GDM1 (cell line): ENCODE measurements around the gene ADRA2B.
"Not testable (repeated sequence)": the region's sequence is repeated elsewhere in the genome, so short reads cannot be mapped to it uniquely, and the experiment has no call there.

Experiments
- DNase-seq: peaks from one replicate; lab custom pipeline; 2025; lab: John Stamatoyannopoulos, UW

The ADRA2B gene

DNA sequence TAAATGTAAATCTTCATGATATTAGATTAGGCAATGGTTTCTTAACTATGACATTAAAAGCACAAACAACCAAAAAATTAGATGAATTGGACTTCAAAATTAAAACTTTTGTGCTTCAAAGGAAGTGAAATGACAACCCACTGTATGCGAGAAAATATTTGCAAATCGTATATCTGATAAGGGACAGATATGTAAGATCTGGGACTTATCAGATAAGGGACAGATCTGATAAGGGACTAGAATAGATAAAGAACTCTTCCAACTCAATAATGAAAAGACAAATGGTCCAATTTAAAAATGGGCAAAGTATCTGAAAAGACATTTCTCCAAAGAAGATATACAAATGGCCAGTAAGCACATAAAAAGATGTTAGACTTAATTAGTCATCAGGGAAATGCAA, 29.2 kb downstream of the ADRA2B start:
- DNase-seq = no peak

DNA sequence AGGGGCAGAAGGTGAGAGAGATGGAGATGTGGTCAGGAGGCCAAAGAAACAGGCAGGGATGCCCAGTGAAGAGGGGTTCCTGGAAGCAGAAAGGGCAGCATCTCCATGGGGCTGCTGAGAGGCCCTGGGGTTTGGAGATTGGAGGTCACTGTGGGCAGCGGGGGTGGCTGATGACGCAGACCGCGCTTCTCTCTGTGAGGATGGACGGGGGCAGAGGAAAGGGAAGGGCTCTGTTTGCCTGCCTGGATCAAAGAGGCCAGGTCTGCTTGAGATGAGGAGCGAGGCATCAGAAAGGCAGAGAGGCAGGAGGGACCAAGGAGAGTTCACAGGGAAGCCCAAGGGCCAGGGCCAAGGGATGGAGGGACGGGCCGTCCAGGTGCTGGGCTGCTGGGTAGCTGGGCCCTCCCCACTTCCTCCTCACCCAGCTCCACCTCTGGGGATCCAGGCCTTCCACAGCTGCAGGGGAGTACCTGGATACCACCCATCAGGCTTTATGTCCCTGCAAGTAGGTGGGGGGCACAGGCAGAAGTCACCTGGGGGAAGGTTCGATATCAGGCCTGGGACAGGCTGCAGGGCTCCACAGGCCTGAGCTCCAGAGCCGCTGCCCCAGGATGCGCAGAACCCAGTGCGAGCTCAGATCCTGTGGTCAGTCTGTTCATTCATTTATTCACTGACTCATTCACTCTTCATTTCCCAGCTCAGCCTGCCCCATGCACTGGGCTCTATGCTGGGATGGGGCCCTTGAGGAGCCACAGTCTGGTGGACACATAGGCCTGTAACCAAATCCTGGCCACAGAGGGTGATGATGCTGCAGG, 30.6 kb downstream of the ADRA2B start:
- no peak for DNase-seq

DNA sequence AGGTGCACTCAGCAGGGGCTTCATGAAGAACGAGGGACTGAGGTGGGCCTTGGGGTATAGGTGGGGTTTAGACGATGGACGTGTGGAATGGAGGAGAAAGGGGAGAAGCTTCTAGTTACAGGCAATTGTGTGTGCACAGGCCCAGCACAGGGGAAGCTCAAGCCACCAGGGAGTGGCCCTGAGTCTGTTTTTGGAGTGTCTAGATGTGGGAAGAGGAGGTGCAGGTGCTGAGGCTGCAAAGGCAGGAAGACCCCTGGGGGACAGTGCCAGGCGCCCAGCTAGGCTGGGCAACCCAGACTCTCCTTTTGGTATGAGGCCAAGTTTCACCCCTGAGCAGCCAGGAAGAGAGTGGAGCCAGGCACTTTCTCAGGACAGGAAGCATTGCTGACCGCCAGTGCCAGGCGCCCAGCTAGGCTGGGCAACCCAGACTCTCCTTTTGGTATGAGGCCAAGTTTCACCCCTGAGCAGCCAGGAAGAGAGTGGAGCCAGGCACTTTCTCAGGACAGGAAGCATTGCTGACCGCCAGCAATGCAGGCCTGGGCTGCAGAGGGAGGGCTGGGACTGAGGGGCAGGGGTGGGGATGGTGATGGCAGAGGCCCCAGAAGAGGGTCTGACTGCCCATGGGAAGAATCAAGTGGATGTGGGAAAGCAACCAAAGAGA, 31.4 kb downstream of the ADRA2B start:
- DNase-seq = not testable (repeated sequence)

DNA sequence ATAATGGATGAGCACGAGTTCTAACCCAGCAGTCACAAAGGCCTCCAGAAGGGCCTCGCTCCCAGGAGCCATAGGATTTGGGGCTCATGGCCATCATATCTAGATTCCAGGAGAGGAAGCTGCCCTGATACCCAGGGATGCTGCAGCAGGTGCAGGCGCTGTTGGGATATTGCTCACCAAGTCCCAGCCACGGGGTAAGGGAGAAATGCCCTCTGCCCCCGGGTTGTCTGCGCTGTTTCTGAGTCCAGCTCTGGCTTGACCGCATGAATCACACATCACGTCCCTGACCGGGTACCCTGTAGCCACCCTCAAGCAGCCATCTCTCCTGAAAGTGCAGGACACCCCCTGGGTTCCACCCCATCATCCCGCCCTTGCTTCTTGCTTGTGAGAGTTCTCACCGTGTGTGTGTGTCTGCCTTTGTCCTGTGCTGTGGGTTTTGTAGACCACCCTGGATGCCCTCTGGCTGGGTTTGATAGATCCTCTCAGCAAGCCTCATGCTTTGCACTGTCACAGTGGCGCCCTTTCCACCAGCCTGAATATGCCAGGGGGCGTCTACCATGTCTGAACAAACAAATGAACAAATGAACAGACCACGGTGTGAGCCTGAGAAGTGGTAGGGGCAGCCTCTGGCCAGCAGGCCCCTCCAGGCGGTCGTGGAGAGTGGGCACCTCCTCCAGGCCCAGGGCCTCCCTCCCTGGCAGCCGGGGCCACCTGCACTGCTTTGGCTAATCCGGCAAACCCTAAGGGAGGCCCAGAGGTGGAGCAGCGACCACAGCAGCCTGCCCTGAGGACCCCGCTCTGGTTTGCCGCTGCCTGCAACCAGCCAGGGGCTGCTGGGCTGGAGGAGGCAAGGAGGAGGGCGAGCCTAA, 32.1 kb downstream of the ADRA2B start:
- DNase-seq = no peak

DNA sequence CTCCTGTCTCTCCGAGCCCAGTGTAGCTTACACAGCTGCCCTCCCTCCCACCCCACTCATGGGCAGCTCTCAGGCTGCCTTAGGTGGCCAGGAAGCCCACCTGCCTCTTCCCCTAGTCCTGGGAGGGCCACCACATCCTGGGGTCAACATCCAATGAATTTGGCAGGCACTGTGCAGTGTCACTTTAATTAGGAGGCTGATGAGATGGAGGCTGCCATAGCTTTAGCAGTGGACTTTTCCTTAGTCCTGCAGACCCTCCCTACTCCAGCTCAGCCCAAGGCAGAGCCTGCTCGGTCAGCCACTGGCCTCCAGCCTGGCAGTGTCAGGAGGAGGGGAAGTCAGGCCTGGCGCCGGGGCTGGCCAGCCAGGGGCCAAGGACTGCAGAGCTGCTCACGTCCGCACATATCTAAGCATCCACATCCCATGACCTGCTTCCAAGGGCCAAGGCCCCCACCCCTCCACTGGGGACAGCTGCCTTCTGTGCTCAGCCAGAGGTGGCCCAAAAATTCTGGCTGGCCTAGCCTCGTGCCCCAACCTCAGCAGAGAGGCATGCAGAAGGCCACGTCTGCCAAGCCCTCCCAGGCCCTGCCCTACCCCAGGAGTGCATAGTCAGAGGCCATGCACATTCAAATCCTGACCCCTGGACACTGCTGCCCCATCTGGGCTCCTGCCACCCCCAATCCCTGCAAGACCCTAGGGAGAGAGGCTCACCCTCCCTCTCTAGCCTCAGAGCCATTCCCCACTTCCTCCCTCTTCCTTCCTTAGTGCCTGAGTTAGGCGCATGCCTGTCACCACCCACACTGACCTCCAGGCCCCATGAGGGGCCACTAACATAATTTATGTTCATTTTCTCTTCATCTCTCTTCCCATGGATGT, 33.1 kb downstream of the ADRA2B start:
- no peak for DNase-seq

DNA sequence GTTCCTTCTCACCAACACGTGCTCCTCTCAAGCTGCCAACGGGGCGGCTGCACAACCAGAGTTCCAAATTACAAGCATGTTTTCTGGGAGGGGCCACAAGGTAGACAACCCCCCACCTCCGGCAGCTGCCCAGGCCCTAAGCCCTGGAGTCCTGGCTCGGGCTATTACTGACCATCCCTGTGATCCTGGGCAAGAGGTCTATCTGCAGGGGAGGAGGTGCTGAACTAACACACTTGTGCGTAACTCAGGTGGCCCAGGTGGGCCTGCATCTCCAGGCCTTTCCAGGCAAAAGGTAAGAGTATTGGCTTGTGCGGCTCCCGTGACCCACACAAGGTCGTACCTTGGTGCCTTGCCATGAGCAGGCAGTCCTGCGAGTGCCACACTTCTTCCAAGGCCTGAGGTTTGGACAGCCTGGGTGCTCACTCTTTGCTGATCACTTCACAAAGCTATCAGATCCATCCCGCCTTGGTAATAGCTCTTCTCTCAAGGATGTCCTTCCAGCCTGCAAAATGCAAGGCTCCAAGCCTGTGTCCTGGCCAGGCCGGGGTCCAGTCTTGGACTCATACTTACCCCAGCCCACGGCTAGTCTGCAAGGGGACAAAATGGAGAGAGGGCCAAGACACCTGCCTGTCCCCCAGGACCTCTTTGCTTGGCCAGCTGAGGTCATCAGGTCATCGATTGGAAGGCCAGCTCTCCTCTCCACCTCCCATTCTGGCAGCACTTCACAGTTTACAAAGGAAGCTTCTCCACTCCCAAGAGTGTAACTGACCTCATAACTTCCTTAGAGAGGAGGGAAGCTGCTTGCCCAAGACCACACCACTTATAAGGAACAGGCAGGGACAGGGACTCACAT, 33.9 kb downstream of the ADRA2B start:
- no peak for DNase-seq

DNA sequence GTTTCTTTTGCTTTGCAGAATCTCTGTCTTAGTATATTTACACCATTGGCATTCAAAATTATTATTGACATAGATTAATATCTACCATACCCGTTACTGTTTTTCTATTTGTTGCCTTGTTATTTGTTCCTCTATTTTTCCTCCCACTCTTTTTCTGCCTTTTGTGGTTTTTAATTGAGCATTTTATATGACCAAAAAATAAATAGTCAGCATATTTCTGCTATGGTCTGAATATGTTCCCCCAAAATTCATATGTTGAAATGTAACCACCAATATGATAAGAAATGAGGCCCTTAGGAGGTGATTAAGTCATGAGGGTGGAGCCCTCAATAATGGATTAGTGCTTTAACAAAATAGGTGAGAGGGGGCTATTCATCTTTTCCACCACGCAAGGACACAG, 35.3 kb downstream of the ADRA2B start:
- DNase-seq = no peak

DNA sequence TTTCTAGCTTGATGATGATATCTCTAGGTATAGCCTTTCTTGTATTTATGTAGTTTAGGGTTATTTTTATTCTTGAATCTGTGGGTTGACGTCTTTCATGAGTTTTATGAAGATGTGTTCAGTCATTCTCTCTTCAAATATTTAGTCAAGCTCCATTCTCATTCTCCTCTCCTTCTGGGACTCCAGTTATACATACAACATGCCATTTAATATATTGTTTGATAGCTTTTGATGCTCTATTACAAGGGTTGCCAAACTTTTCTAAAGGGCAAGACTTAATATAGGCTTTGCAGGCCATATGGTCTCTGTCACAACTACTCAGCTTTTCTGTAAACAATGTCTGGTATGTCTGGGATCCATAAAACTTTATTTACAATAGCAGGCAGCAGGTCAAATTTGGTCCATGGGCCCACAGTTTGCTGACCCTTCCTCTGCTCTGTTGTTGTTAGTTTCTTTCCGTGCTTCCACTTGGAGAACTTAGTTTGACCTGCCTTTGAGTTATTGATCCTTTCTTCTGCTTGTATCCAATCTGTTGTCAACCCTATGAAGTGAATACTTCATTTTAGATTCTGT, 41.1 kb downstream of the ADRA2B start:
- DNase-seq = no peak

DNA sequence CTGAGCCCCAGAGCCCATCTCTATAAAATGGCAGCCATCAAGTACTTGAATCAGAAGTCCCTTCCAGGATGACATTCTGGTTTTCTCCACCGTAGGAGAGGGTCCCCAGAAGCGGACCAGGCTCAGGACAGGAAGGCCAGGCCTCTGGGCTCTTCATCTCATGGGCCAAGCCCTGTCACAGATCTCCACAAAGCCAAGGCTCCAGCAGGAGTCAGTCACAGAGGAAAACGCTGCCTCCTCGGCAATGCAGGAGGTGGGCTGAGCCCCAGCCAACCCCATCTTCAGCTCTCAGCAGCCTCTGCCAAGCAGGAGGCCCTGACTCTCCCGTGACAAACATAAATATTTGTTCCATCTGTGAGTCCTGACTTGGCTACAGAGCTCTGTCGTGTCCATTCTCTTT, 42.2 kb downstream of the ADRA2B start:
- DNase-seq = no peak

DNA sequence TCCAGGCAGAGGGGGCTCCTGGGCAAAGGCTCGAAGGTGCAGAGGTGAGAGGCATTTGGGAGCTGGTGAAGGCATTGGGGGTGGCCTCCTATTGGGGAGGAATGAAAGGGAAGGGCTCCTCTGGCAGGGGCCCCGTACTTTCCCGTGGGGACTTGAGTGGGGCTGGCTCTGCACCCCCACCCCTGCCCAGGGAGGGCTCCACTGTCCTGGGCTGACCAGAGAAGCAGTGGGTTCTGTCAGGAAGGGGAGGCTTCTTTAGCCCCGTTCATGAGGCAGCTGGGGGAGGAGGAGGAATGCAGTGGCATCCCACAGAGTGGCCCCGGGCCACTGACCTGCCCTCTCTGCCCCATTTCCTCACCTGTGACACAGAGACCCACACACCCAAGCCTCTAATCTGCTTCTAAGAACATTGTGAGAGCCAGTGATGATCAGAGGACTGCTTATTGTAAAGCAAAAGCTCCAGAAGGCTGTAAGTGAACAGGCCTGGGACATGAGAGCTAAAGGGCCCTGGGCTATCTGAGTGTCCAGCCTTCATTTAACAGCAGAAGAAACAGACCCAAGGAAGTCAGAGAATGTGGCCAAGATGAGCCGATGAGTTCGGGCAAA, 43.1 kb downstream of the ADRA2B start:
- no peak for DNase-seq

DNA sequence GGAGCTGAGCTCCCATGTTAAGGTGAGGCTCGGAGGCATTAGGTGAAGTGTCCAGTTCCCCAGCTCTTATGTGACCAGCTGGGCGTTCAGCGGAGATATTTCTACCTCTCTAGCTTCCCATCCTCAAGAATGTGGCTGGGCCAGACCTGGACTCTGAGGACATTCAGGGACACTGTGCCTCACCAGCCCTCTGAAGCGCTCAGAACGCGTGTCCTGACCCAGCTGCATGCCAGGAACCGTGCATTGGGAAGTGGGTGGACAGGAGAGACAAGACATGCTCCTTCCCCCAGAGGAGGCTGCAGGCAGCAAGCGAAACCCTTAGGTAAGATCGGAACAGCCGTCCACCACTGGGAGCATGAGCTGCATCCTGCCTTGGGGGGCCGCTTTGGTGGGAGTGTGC, 43.6 kb downstream of the ADRA2B start:
- no peak for DNase-seq

DNA sequence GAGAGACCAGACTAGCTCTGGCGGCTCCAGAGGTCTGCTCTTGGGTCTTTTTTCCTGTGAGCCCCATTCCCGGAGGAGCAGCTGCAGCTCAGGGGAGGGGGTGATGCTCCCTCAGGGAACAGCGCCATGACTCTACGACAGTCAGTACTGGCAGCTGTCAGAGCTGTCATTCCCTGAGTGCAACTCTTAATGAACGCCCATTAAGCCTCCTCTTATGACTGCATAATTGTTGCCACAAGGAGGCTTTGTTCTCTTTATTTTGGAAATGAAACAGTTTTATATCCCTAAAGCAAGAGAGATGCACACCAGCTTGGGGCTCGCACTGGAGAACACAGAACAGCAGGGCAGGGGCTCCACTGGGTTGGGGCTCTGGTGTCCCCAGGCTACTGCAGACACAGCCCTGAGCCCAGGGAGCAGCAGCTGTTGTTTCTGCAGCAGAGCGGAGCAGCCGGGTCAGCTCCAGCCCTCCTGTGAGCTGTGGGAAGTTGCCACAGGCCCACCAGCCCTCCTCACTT, 44.3 kb downstream of the ADRA2B start:
- not testable (repeated sequence) for DNase-seq

DNA sequence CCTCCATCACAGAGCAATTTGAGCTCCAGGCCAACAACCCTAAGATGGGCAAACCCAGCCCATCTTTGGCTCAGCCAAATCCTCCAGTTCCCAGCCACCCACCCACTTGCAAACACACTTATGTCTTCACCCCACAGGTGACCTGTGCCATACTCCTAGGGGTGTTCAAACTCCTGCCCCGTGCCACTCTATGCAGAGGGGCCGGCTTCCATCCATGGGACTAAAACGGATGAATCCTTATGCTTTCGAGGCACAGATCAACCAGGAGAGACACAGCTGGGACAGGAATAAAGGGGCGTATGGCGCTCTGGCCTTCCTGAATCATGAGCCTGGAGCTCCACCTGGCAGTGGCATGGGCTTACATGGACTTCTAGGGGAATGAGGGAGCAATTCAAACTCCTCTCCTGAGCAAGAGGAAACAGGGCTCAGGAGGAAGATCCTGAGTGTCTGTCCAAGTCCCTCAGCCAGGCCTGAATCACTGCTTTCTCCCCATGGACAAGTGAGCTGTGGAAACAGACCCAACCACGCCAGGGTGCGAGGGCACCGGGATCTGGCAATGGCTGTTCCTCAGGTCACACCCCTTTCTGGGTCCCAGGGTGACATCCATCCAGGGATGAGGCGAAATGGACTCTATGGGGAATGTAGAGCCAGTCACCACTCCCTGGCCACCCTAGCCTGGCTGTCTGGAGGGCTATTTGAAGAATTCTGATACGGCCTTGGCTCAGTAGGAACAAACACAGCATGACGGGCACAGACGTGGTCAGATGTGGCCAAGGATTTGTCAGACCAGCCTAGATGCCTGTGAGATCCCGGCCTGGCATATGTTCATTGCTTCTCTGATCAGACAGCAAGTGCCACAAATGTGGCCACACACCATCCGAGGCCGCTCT, 45.0 kb downstream of the ADRA2B start:
- DNase-seq = not testable (repeated sequence)

DNA sequence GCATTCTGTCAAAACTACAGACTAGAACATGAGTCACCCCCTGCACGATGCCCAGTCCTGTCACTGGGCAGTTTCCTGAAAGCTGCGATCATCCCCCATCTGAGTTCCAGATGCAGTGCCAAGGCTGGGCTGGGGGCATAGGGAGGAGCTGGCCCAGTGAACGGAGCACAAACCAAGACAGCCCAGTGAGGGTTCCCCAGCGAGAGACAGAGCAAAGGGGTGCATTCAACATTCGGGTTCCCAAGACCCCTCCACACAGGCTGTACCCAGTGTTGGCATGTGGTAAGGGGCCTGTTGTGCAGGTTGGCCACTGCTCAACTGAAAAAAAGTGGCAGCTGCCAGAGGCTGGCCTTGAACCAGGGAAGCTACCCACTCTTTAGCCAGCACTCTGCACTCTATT, 46.0 kb downstream of the ADRA2B start:
- not testable (repeated sequence) for DNase-seq

DNA sequence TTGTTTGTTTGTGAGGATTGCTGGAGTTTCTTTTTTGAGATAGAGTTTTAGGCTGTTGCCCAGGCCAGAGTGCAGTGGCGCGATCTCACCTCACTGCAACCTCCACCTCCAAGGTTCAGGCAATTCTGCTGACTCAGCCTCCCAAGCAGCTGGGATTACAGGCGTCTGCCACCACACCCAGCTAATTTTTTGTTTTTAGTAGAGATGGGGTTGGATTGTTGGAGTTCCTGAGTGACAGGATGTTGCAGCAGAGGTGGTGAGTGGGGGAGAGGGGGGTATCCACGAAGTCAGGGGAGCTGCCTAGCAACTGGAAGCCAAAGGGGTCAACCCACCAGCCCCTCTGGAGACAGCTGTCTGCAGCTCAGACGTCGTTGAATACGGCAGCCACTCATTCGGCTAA, 46.5 kb downstream of the ADRA2B start:
- not testable (repeated sequence) for DNase-seq

DNA sequence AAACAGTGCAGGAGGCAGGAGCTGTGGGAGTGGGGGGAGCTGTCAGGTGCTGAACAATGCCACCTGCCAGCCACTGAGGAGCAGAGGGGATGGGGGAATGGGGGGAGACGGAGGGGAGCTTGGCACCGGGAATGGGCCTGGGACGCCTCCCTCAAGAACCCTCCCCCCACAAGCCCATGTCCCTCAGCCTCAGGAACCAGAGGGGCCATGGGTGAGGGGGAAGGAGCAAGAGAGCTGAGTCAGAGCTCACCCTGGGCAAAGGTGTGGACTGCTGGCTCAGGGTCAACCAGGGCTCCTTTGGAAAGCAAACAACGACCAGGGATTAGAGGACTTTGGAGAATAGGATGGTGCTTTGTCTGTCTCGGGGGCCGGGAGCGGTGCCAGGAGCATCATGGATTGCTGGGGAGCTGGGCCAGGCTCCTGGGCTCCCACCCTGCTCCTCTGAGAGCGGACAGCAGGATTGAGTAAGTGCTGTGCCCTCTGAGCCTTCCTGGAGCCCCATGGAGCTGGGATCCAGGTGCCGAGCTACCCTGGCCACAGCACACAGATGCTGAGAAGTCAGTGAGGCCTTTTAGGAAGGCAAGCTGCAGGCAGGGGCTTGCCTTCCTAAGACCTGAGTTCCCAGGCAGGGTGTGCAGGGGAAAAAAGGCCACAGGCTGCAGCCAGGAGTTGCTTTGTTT, 48.3 kb downstream of the ADRA2B start:
- DNase-seq = not testable (repeated sequence)

DNA sequence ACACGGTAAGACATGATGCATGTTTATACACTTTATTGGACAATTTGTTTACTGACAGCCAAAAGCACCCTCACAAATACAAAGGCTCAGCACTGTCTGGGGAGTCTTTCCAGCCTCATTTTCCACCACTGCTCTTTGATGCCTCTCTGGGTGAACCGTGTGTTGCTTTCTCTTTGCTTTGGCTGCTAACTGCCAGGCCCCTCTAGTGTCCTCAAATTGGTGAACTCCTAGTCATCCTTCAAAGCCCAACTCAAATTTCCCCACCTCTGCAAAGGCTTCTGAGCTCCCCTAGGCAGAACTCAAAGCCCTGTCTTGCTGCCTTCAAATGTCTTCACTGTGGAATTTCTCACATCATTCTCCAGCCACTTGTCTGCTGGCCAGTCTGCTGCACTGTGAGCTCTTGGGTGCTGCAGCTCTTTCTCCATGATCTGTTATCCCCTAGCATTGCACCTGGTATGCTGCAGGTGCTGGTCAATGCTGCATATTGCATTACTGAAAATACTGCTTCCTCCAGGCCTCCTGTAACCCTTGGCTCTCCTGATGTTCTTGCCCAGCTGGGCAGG, 49.2 kb downstream of the ADRA2B start:
- not testable (repeated sequence) for DNase-seq

DNA sequence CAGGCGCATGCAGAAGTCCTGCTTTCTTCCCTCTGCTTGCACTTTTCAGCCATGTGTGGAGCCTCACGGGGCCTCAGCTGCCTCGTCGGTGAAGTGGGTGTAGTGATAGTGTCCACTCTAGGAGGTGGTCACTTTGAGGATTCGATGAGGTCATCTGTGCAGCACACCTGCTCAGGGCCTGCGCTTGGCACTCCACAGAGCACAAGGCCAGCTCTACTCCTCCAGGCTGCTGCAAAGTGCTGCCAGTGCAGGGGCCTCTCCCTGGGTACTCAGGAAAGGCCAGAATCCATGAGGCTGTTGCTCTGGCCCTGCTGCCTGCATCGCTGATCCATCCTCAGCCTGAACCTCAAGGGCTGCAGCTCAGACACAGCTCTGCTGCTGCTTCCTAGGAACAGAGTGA, 49.9 kb downstream of the ADRA2B start:
- DNase-seq = not testable (repeated sequence)
